GM18868 (cell line): ENCODE results near the gene ERRFI1.

Experiments used
- ATAC-seq: cut with Tn5 transposase; IDR thresholded peaks from one replicate; pipeline ENCODE4 v1.9.1; 2021; ENCODE audit warnings: mild to moderate bottlenecking, moderate library complexity; ENCODE audit not compliant: unreplicated experiment

The ERRFI1 gene

GRCh38 chr1:8046391-8046790, 20.3 kb upstream of the ERRFI1 start:
- no peak for ATAC-seq

DNA sequence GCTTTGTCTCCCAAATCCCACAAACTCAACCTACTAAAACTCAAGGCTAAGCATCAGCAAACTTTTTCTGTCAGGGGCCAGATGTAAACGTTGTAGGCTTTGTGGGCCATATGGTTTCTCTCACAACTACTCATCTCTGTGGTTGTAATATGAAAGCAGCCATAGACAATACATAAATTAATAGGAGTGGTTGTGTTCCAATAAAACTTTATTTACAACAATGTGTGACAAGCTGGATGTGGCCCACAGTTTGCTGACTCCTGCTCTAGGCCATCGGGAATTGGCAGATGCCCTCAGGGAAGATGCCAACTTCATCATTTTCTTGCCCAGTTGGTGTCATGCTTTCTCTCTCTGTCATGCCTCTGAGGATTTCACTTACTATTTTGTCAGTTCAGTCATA, 17.5 kb upstream of the ERRFI1 start:
- ATAC-seq = no peak

DNA sequence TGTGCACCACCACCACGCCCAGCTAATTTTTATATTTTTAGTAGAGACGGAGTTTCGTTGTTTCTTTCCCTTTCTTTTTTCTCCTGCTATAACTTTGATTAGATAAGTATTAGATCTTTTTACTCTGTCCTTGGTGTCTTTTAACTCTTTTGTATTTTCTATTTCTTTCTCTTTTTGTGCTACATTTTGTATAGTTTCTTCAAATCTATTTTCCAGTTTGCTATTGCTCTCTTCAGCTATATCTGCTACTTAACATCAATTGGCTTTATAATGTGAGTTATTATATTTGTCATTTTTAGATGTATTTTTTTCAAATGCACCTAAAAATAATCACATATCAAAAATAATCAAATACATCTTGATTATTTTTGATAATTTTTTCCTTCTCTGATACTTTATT, 16.0 kb upstream of the ERRFI1 start:
- no peak for ATAC-seq

- ATAC-seq = no peak
These were observed 14.5 kb upstream of the ERRFI1 start for GRCh38 chr1:8040586-8040985.

DNA sequence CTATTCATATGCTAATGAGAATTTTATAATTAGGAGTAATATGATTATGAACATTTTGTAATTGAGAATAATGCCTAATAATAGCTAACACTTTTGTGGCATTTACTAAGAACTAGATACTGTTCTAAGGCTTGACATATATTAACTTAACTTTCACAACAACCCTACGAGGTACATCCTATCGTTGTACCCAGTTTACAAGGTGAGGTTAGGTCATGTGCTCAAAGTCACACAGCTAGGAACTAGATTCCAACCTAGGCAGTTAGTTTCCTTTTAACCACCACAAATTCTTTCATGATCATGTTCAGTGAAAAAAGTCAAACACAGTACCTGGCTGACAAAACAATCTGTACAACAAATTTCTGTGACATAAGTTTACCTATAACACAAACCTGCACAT, 13.0 kb upstream of the ERRFI1 start:
- ATAC-seq = no peak

GRCh38 chr1:8035289-8035688, 9.2 kb upstream of the ERRFI1 start:
- ATAC-seq = no peak

- no peak for ATAC-seq
These were observed 7.2 kb upstream of the ERRFI1 start for GRCh38 chr1:8033322-8033721.

- ATAC-seq = no peak
These were observed 6.3 kb upstream of the ERRFI1 start for GRCh38 chr1:8032366-8032910.

- no peak for ATAC-seq
These were observed 5.2 kb upstream of the ERRFI1 start for GRCh38 chr1:8031176-8031785.

- ATAC-seq = no peak
These were observed 2.4 kb upstream of the ERRFI1 start for GRCh38 chr1:8028571-8028910.

GRCh38 chr1:8027748-8028570, 1.9 kb upstream of the ERRFI1 start:
- no peak for ATAC-seq

DNA sequence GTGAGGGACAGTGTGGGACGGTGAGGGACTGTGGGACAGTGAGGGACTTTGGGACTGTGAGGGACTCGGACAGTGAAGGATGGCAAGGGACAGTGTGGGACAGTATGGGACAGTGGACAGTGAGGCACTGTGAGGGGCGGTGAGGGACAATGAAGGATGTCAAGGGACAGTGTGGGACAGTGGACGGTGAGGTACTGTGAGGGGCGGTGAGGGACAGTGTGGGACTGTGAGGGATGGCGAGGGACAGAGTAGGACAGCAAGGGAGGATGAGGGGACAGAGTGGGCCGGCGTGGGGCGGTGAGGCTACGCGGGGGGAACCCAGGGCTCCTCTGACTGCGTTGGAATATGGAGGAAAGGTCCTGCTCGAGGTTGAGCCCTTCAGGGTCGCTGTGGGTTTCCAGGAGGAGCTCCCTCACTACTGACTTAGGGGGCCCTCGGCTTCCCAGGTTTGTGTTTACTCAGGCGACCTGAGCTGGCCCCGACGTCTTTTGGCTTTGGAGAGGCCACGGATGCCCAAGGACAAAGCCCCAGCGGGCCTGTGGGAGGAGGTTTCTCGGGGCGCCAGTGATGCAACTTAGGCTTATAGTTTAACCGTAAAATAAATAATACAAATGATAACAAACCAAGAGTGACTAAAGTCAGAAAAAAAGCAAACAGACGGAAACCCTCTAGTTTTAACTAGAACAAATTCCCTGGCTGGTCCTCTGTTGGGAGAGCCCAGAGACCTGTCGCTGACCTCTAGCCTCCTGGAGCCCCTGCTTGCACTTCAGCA, 1.1 kb upstream of the ERRFI1 start:
- no peak for ATAC-seq

- ATAC-seq = peak; percentile 15
These were observed 401 bp downstream of the ERRFI1 start for GRCh38 chr1:8025671-8026144.

DNA sequence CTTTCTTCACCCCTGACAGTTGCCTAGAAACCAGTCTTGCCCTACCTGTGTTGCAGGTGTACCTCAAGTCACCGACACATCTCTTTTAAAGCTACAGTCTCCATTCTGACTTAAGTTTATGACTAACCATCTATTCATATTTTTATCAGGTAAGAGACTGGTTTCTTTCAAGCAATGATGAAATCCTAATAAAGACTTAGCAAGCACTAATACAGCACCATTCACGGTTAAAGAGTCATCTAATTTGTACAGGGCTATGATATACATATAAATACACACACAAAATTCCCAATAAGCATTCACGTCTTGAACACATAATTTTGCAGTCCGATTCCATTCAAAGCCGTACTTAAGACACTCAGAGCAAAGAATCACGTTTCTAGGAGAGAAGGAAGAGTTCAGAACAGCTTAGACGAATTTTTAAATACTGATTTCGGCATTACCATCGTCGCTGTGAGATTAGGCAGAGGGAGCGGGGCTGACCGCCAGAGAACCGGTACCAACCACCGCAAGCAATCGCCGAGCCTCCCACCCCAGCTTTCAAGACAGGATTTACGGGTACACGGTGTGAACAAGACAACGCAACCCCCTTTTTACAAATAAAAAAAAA, 943 bp downstream of the ERRFI1 start:
- ATAC-seq = no peak

DNA sequence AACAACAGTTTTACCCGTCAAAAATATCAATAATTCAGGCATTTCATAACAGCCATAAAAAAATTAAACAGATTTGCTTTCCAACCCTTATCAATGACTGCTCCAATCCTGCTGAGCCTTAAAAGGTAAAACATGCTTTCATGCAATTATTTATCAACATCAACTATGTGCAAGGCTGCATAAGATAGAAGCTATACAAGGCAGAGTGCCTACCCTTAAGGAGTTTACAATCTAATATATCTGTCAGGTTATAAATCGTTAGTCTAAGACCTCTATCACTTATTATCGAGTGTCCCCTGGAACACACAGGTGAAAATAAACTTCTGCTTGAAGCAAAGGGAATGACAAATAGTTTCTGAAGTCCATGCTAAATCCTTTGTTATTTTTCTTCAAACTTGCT, 1.8 kb downstream of the ERRFI1 start:
- ATAC-seq = no peak

- no peak for ATAC-seq
These were observed 2.2 kb downstream of the ERRFI1 start for GRCh38 chr1:8023995-8024313.

DNA sequence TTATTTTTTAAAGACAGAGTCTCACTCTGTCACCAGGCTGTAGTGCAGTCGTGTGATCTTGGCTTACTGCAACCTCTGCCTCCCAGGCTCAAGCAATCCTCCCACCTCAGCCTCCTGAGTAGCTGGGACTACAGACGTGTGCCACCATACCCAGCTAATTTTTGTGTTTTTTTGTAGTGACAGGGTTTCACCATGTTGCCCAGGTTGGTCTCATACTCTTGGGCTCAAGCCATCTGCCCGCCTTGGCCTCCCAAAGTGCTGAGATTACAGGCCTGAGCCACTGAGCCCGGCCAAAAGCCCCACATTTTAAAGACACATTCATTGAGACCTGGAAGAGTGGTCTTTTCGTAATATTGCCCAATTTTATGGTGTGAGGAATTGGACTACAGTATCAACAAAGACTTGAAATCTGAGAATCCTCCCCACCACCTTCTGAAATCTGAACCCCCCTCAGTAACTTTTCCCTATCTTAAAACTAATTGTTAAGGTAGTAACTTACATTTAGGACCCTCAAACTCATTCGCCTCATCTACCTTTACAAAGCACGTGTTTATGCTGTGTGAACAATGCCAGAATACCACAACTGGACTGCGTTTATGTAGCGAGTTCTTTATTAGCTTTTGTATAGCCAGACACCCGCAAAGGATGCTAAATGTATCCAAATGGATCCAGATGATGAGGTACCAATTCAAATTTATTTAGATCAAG, 2.7 kb downstream of the ERRFI1 start:
- no peak for ATAC-seq

GRCh38 chr1:8022395-8023286, 3.5 kb downstream of the ERRFI1 start:
- ATAC-seq = no peak

- no peak for ATAC-seq
These were observed 4.3 kb downstream of the ERRFI1 start for GRCh38 chr1:8021676-8022266.
